Measurements from ENCODE around the gene C1orf35. TPM values are rescaled to one million over a fixed set of nuclear protein-coding genes. Genes with fewer than 3 reads are reported as not detected.

Gene C1orf35
- total RNA-seq, 1 donor from 2014 or later = 20.2 TPM

- Mint-ChIP-seq H3K4me3 (no peak overlapping the region), H3K27ac (no peak overlapping the region), H3K27me3 (ENCODE audit: low read depth) (no peaks in the 10 kb centered on the region), H3K36me3 (peaks cover 36% of the 10 kb centered on the region), H3K9me3 (peaks cover 18% of the 10 kb centered on the region), H3K4me1 (peaks cover 15% of the 10 kb centered on the region)
- no peak for DNase-seq (ENCODE audit: low spot score in 2 of 2, unreplicated experiment in 2 of 2)
- no peak for TF ChIP-seq CTCF (IDR thresholded peaks at IDR 0.05; ENCODE audit: unreplicated experiment)
Observed at GRCh38 chr1:228093050-228093906, 9.8 kb downstream of the C1orf35 start.

GRCh38 chr1:228092342-228093049 is 10.6 kb downstream of the C1orf35 start:
- no peak for TF ChIP-seq CTCF (IDR thresholded peaks at IDR 0.05; ENCODE audit: unreplicated experiment)
- Mint-ChIP-seq H3K27me3 (ENCODE audit: low read depth) (no peaks in the 10 kb centered on the region), H3K4me1 (peaks cover 22% of the 10 kb centered on the region), H3K4me3 (no peak overlapping the region), H3K9me3 (peaks cover 18% of the 10 kb centered on the region), H3K27ac (peak overlapping the region; percentile 47), H3K36me3 (peaks cover 32% of the 10 kb centered on the region)
- no peak for DNase-seq (ENCODE audit: low spot score in 2 of 2, unreplicated experiment in 2 of 2)

DNA sequence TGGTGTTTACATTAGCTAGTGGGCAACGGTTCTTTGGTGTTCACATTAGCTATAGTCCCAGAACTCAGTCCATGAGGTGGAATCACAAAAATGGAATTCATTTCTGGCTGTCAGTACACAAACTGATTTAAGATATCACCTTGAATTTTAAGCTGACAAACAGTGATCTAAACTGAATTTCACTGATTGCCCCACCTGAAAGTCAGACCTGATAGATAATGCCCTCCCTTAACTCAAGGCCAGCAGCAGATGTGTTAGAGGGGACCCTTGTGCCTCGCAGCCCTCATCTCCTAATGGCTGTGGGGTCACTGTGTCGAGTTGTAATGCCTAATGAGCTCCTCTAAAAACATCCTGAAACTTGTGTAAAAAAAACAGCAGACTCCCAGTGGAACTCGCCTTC is 12.0 kb downstream of the C1orf35 start:
- Mint-ChIP-seq H3K4me3 (no peak overlapping the region), H3K36me3 (peaks cover 29% of the 10 kb centered on the region), H3K4me1 (peaks cover 31% of the 10 kb centered on the region), H3K9me3 (peaks cover 18% of the 10 kb centered on the region), H3K27me3 (ENCODE audit: low read depth) (no peaks in the 10 kb centered on the region), H3K27ac (peak overlapping the region; percentile 13)
- TF ChIP-seq CTCF (IDR thresholded peaks at IDR 0.05; ENCODE audit: unreplicated experiment) = no peak
- DNase-seq (ENCODE audit: low spot score in 2 of 2, unreplicated experiment in 2 of 2) = no peak

DNA sequence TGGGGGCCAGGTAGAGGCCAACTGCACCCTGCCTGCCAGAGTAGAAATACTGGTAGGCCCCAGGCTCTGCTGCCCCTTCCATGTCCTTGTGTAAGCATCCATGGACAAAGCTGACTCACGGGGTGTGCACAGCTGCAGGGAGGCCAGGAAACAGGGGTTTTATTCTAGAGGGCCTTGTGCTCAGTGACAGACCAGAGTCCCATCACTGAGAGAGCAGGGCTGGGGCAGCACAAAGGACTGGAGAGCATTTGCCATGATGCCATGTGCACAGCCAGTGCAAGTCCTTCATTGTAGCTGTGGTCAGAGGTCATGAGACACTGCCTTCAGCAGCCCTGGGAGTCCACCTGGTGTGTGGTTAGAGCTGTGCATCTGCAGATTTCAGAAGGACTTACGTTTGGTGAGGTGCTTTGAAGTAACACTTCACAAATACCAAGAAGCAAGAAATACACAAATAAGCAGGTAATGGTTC is 12.5 kb downstream of the C1orf35 start:
- Mint-ChIP-seq H3K27me3 (ENCODE audit: low read depth) (no peaks in the 10 kb centered on the region), H3K4me1 (peaks cover 34% of the 10 kb centered on the region), H3K9me3 (peaks cover 15% of the 10 kb centered on the region), H3K4me3 (no peak overlapping the region), H3K27ac (peak overlapping the region; percentile 39), H3K36me3 (peaks cover 24% of the 10 kb centered on the region)
- TF ChIP-seq CTCF (IDR thresholded peaks at IDR 0.05; ENCODE audit: unreplicated experiment) = no peak
- DNase-seq (ENCODE audit: low spot score in 2 of 2, unreplicated experiment in 2 of 2) = no peak

DNA sequence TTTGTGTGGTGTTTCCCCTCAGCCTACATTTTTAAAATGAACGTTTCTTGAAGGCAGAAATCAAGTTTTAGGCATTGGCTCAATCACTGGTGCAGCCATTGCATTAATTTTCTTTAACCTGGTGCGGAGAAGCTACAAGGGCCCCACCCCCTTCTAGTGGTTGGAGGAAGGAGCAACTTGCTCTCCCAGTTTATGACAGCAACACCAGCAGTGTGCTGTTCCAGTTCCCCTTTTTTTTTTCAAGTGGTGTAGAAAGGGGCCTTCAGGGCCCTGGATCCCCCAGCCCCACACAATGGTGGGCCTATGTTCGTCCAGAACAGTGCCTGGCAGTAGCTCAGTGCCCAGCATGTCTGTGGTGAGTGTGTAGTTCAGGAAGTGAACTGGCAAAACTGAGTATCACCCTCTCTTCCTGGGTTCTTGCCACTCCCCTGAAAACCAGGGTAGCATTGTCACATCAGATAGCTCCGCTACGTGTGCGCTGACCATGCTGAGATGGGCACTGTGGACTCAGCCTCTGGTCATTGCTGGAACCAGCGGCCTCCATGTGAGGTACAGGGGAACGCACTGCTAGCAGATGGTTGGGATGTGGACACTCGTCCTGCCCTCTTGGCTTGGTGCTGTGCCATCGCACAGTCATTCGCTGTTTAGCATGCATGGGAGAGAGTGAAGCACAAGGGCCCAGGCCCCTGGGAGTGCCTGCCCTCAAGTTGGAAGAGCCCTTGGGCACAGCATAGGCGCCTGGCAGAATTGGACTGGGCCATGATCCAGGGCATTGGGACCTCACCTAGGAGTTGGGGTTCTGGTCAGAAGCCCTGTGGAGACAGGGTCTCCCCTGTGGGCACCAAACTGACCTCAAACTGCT is 13.4 kb downstream of the C1orf35 start:
- no peak for DNase-seq (ENCODE audit: low spot score in 2 of 2, unreplicated experiment in 2 of 2)
- Mint-ChIP-seq H3K4me1 (peaks cover 43% of the 10 kb centered on the region), H3K27ac (no peak overlapping the region), H3K4me3 (no peak overlapping the region), H3K27me3 (ENCODE audit: low read depth) (no peaks in the 10 kb centered on the region), H3K9me3 (peaks cover 8% of the 10 kb centered on the region), H3K36me3 (peaks cover 16% of the 10 kb centered on the region)
- no peak for TF ChIP-seq CTCF (IDR thresholded peaks at IDR 0.05; ENCODE audit: unreplicated experiment)

Data from mesothelial cell of epicardium (in vitro differentiated cells).